CD14-positive monocyte (primary cell): ENCODE data around the gene ST6GALNAC3. TPM values are rescaled to one million over a fixed set of nuclear protein-coding genes. Genes with fewer than 3 reads are reported as not detected.

Experiments
- DNase-seq, 3 donors: peaks; one replicate each; pipeline ENCODE4 v3.0.0-alpha.2; 2011 to 2022
- H2AFZ ChIP-seq: 2 replicates; pipeline ENCODE4 v1.6.0; 2012; ENCODE audit warnings: mild to moderate bottlenecking, low read depth, low read length, inconsistent platforms; ENCODE audit not compliant: insufficient read depth, poor library complexity, severe bottlenecking
- H3K27ac ChIP-seq, 2 donors: 1 replicate in 1 of 2; 2 replicates in 1 of 2; pipeline ENCODE4 v1.5.1; 2012 to 2013; ENCODE audit warnings: low read length in 2 of 2, control low read depth in 1 of 2, inconsistent platforms in 1 of 2, low read depth in 1 of 2, mild to moderate bottlenecking in 1 of 2
- H3K27me3 ChIP-seq, 2 donors: one replicate each; pipeline versions ENCODE4 v1.6.0 to v1.6.1; 2011 to 2013; ENCODE audit warnings: low read length in 2 of 2; ENCODE audit not compliant: control insufficient read depth in 2 of 2, insufficient read depth in 2 of 2
- H3K36me3 ChIP-seq, 2 donors: replicated peaks in 1 of 2; 1 replicate in 1 of 2; 2 replicates in 1 of 2; pipeline versions ENCODE4 v1.5.1 to v1.6.1; 2012 to 2013; ENCODE audit warnings: low read length in 2 of 2, control low read depth in 1 of 2, inconsistent platforms in 1 of 2, mild to moderate bottlenecking in 1 of 2; ENCODE audit not compliant: insufficient read depth in 2 of 2, control insufficient read depth in 1 of 2
- H3K4me1 ChIP-seq, 2 donors: 1 replicate in 1 of 2; 2 replicates in 1 of 2; pipeline versions ENCODE4 v1.5.1 to v1.6.1; 2012 to 2013; ENCODE audit warnings: low read length in 2 of 2, control low read depth in 1 of 2, inconsistent platforms in 1 of 2, mild to moderate bottlenecking in 1 of 2, moderate library complexity in 1 of 2; ENCODE audit not compliant: insufficient read depth in 2 of 2, control insufficient read depth in 1 of 2
- H3K4me2 ChIP-seq: replicated peaks from 2 replicates; pipeline ENCODE3; 2012; ENCODE audit warnings: low read length, moderate library complexity, mild to moderate bottlenecking; ENCODE audit not compliant: poor library complexity, severe bottlenecking; ENCODE audit errors: extremely low read depth
- H3K4me3 ChIP-seq, 3 experiments: fragments of 200-600 bp in 1 of 3; sonication (generic) in 1 of 3; replicated peaks in 1 of 3; 1 replicate in 2 of 3; 2 replicates in 1 of 3; pipeline ENCODE4 v1.5.1; 2011 to 2013; ENCODE audit warnings: low read length in 3 of 3, mild to moderate bottlenecking in 3 of 3, control low read depth in 2 of 3, low read depth in 2 of 3, inconsistent platforms in 1 of 3, moderate library complexity in 1 of 3
- H3K79me2 ChIP-seq: 2 replicates; pipeline ENCODE4 v1.6.0; 2012; ENCODE audit warnings: mild to moderate bottlenecking, control low read depth, inconsistent platforms, low read length, moderate library complexity; ENCODE audit not compliant: insufficient read depth
- H3K9ac ChIP-seq: 2 replicates; pipeline ENCODE4 v1.6.0; 2017; ENCODE audit warnings: low read length, mild to moderate bottlenecking; ENCODE audit not compliant: insufficient read depth, poor library complexity, severe bottlenecking
- H3K9me3 ChIP-seq, 2 donors: replicated peaks in 1 of 2; 1 replicate in 1 of 2; 2 replicates in 1 of 2; pipeline versions ENCODE4 v1.5.1 to v1.6.1; 2012 to 2013; ENCODE audit warnings: low read length in 2 of 2, control low read depth in 1 of 2; ENCODE audit not compliant: control insufficient read depth in 1 of 2, insufficient read depth in 1 of 2
- H4K20me1 ChIP-seq: 2 replicates; pipeline ENCODE4 v1.6.0; 2012; ENCODE audit warnings: mild to moderate bottlenecking, low read length, control low read depth, moderate library complexity; ENCODE audit not compliant: insufficient read depth
- H3K27ac Mint-ChIP-seq, 7 donors: one replicate each; pipeline ENCODE4 v1.8.0; 2020; ENCODE audit warnings: mild to moderate bottlenecking in 7 of 7, mixed read lengths in 7 of 7, moderate library complexity in 6 of 7, inconsistent platforms in 2 of 7
- H3K27me3 Mint-ChIP-seq, 3 donors: one replicate each; pipeline ENCODE4 v1.8.0; 2021 to 2022; ENCODE audit warnings: low read depth in 3 of 3, mild to moderate bottlenecking in 3 of 3, mixed read lengths in 3 of 3, moderate library complexity in 3 of 3, inconsistent platforms in 1 of 3
- H3K36me3 Mint-ChIP-seq, 2 donors: one replicate each; pipeline ENCODE4 v1.8.0; 2020; ENCODE audit warnings: mixed read lengths in 2 of 2, inconsistent platforms in 1 of 2, mild to moderate bottlenecking in 1 of 2
- H3K4me1 Mint-ChIP-seq: one replicate; pipeline ENCODE4 v1.8.0; 2020; ENCODE audit warnings: mild to moderate bottlenecking, mixed read lengths
- H3K4me3 Mint-ChIP-seq, 2 donors: one replicate each; pipeline ENCODE4 v1.8.0; 2020; ENCODE audit warnings: mild to moderate bottlenecking in 2 of 2, mixed read lengths in 2 of 2, moderate library complexity in 1 of 2
- H3K9me3 Mint-ChIP-seq, 7 donors: one replicate each; pipeline ENCODE4 v1.8.0; 2020 to 2022; ENCODE audit warnings: mixed read lengths in 7 of 7, mild to moderate bottlenecking in 6 of 7, moderate library complexity in 6 of 7, inconsistent platforms in 2 of 7
- CTCF ChIP-seq: fragments of 200-600 bp; IDR thresholded peaks from one replicate; pipeline ENCODE4 v1.8.0; 2022; ENCODE audit warnings: antibody characterized with exemption, mild to moderate bottlenecking
- WGBS: methylation state at CpG from one replicate; pipeline ENCODE4 v1.1.5; 2013; ENCODE audit warnings: missing lambda C conversion rate; ENCODE audit not compliant: insufficient coverage; 5-methylcytosine and 5-hydroxymethylcytosine counted together
- intact Hi-C, 2 donors: fragments of 100-400 bp; cut with micrococcal nuclease; formaldehyde crosslinking; loops; one replicate each; pipeline versions ENCODE4 v1.15.0 to v1.15.1; 2023
- polyA plus RNA-seq, 3 donors: library from polyadenylated mRNA; depleted of rRNA in 1 of 3; unstranded in 2 of 3; stranded (reverse) in 1 of 3; fragments of 300-500 nt in 2 of 3; fragments of >200 nt in 1 of 3; fragmentation: Illumina TruSeq in 2 of 3; gene quantifications; 1 replicate in 2 of 3; 2 replicates in 1 of 3; pipeline ENCODE4 v1.2.3, GENCODE V29; 2012 to 2021

The ST6GALNAC3 gene
- polyA plus RNA-seq, 3 donors: 6.5 to 9.2 (median 7.6) TPM

- no peak overlapping the region for H3K4me2 ChIP-seq
- Mint-ChIP-seq H3K4me1 (no peaks in the 10 kb centered on the region), H3K4me3 (no peak overlapping the region), H3K9me3 (peaks cover 0 to 2% (median 0%) of the 10 kb centered on the region in 7 donors), H3K36me3 (no peaks in the 10 kb centered on the region), H3K27me3 (peaks cover 0 to 2% (median 2%) of the 10 kb centered on the region in 3 donors), H3K27ac (no peak overlapping the region)
- DNase-seq: no peak
- intact Hi-C loops: no loop called here
- H3K9me3 ChIP-seq: no peaks in the 10 kb centered on the region
- no peak overlapping the region for H3K27ac ChIP-seq
- no peaks in the 10 kb centered on the region for H4K20me1 ChIP-seq
- no peaks in the 10 kb centered on the region for H3K27me3 ChIP-seq
- no CpG with 5 or more reads among the region's 4 CpGs for WGBS
- H3K36me3 ChIP-seq: no peaks in the 10 kb centered on the region
- no peak overlapping the region for H2AFZ ChIP-seq
- TF ChIP-seq CTCF: no peak
- no peak overlapping the region for H3K9ac ChIP-seq
- H3K79me2 ChIP-seq: no peaks in the 10 kb centered on the region
- H3K4me3 ChIP-seq: no peak overlapping the region
- H3K4me1 ChIP-seq: no peaks in the 10 kb centered on the region
These were observed 545.8 kb downstream of the ST6GALNAC3 start for GRCh38 chr1:76620371-76620770.

- peaks cover 0 to 3% (median 2%) of the 10 kb centered on the region in 7 donors for H3K9me3 Mint-ChIP-seq
- Histone ChIP-seq H3K4me3 (no peak overlapping the region), H3K4me2 (no peak overlapping the region), H3K27me3 (no peaks in the 10 kb centered on the region), H3K27ac (no peak overlapping the region), H3K9me3 (no peaks in the 10 kb centered on the region), H4K20me1 (no peaks in the 10 kb centered on the region), H2AFZ (no peak overlapping the region), H3K79me2 (no peaks in the 10 kb centered on the region), H3K9ac (no peak overlapping the region), H3K4me1 (no peaks in the 10 kb centered on the region), H3K36me3 (no peaks in the 10 kb centered on the region)
- WGBS: 100% methylated on average over 4 of the region's 7 CpGs
- no peak overlapping the region for H3K27ac Mint-ChIP-seq
- DNase-seq: no peak
- H3K4me1 Mint-ChIP-seq: no peaks in the 10 kb centered on the region
- no peak for TF ChIP-seq CTCF
- H3K27me3 Mint-ChIP-seq: peaks cover 0 to 2% (median 2%) of the 10 kb centered on the region in 3 donors
- no peak overlapping the region for H3K4me3 Mint-ChIP-seq
- H3K36me3 Mint-ChIP-seq: no peaks in the 10 kb centered on the region
- intact Hi-C loops: no loop called here
These were observed 548.4 kb downstream of the ST6GALNAC3 start for GRCh38 chr1:76622774-76623528.
